Sigmoid colon (tissue), 7 donors: ENCODE data around the gene NPAS4. TPM values are rescaled to one million over a fixed set of nuclear protein-coding genes. Genes with fewer than 3 reads are reported as not detected.

Experiments
- DNase-seq: peaks from one replicate; pipeline ENCODE4 v3.0.0-alpha.2; 2019
- H3K27ac ChIP-seq, 4 donors: fragments of 200-600 bp; sonication (generic); one replicate each; pipeline ENCODE4 v1.5.1; 2016 to 2019; ENCODE audit warnings: mild to moderate bottlenecking in 1 of 4
- H3K27me3 ChIP-seq, 3 donors: fragments of 200-600 bp; sonication (generic); one replicate each; pipeline ENCODE4 v1.5.1; 2019; ENCODE audit warnings: mild to moderate bottlenecking in 1 of 3
- H3K36me3 ChIP-seq, 4 donors: fragments of 200-600 bp; sonication (generic); one replicate each; pipeline ENCODE4 v1.5.1; 2016 to 2019
- H3K4me1 ChIP-seq, 4 donors: fragments of 200-600 bp; sonication (generic); one replicate each; pipeline ENCODE4 v1.5.1; 2017 to 2019
- H3K4me3 ChIP-seq, 4 donors: fragments of 200-600 bp; sonication (generic); one replicate each; pipeline ENCODE4 v1.5.1; 2017 to 2019; ENCODE audit warnings: mild to moderate bottlenecking in 2 of 4, moderate library complexity in 1 of 4
- H3K9me3 ChIP-seq, 4 donors: fragments of 200-600 bp in 3 of 4; sonication (generic) in 3 of 4; one replicate each; pipeline versions ENCODE4 v1.5.1 to v1.6.1; 2013 to 2019
- CTCF ChIP-seq, 4 experiments: fragments of 450-650 bp in 3 of 4; fragments of 200-600 bp in 1 of 4; IDR thresholded peaks; one replicate each; pipeline ENCODE4 v1.5.1; 2016 to 2019; ENCODE audit warnings: antibody characterized with exemption in 4 of 4, mild to moderate bottlenecking in 3 of 4, moderate library complexity in 2 of 4
- EP300 ChIP-seq, 4 donors: sonication (generic); formaldehyde crosslinking; IDR thresholded peaks; one replicate each; pipeline ENCODE4 v1.6.1; 2017; ENCODE audit warnings: antibody characterized with exemption in 4 of 4
- POLR2A ChIP-seq, 2 donors: fragments of 450-650 bp; IDR thresholded peaks; one replicate each; pipeline ENCODE4 v1.6.1; 2016; ENCODE audit warnings: antibody characterized with exemption in 2 of 2, mild to moderate bottlenecking in 2 of 2, moderate library complexity in 2 of 2
- POLR2AphosphoS5 ChIP-seq, 4 donors: sonication (generic); formaldehyde crosslinking; IDR thresholded peaks; one replicate each; pipeline ENCODE4 v1.6.1; 2017; ENCODE audit warnings: antibody characterized with exemption in 4 of 4
- WGBS, 2 donors: extraction: QIAGEN DNeasy Blood & Tissue Kit; methylation state at CpG; one replicate each; pipeline ENCODE4 v1.1.7; 2013; 5-methylcytosine and 5-hydroxymethylcytosine counted together
- intact Hi-C: fragments of 100-400 bp; cut with DNase I; formaldehyde crosslinking; loops from one replicate; pipeline ENCODE4 v1.15.1; 2023
- polyA plus RNA-seq, 3 donors: library from polyadenylated mRNA; stranded (reverse); fragments of 200-250 nt; gene quantifications; one replicate each; pipeline ENCODE4 v1.2.3, GENCODE V29; 2013
- total RNA-seq, 4 donors: library from RNA; depleted of rRNA; stranded (reverse); fragments of >200 nt; gene quantifications; one replicate each; pipeline ENCODE4 v1.1.0, GENCODE V29; 2016
- donor health status: healthy with polysubstance abuse.
- donor health status: Bipolar disorder and iron deficiency.
- donor health status: healthy.

The NPAS4 gene
- total and polyA plus RNA-seq, 7 donors: 0.19 to 2.5 (median 0.71) TPM; not detected in 2

- Histone ChIP-seq H3K4me3 (no peak overlapping the region), H3K9me3 (no peaks in the 10 kb centered on the region), H3K4me1 (no peaks in the 10 kb centered on the region), H3K27me3 (no peaks in the 10 kb centered on the region), H3K27ac (no peak overlapping the region), H3K36me3 (no peaks in the 10 kb centered on the region)
- intact Hi-C loops: no loop called here
- 33 to 36% methylated on average over 6 of the region's 6 CpGs for WGBS, 2 donors
- TF ChIP-seq POLR2A (IDR thresholded peaks at IDR 0.05): no peak
- TF ChIP-seq CTCF (IDR thresholded peaks at IDR 0.05): no peak
- no peak for TF ChIP-seq POLR2AphosphoS5 (IDR thresholded peaks at IDR 0.05)
- no peak for TF ChIP-seq EP300 (IDR thresholded peaks at IDR 0.05)
- DNase-seq: no peak
Observed at GRCh38 chr11:66454247-66454646, 33.4 kb downstream of the NPAS4 start.

- Histone ChIP-seq H3K9me3 (no peaks in the 10 kb centered on the region), H3K4me1 (no peaks in the 10 kb centered on the region), H3K36me3 (no peaks in the 10 kb centered on the region), H3K4me3 (no peak overlapping the region), H3K27me3 (no peaks in the 10 kb centered on the region), H3K27ac (no peak overlapping the region)
- DNase-seq: no peak
- intact Hi-C loops: no loop called here
- WGBS, 2 donors: 52 to 55% methylated on average over 3 of the region's 3 CpGs
- TF ChIP-seq POLR2A (IDR thresholded peaks at IDR 0.05) (no peak), EP300 (IDR thresholded peaks at IDR 0.05) (no peak), CTCF (IDR thresholded peaks at IDR 0.05) (no peak), POLR2AphosphoS5 (IDR thresholded peaks at IDR 0.05) (no peak)
Observed at GRCh38 chr11:66454828-66455227, 34.0 kb downstream of the NPAS4 start.

- H3K4me3 ChIP-seq: no peak overlapping the region
- no peak for TF ChIP-seq EP300 (IDR thresholded peaks at IDR 0.05)
- TF ChIP-seq POLR2AphosphoS5 (IDR thresholded peaks at IDR 0.05): no peak
- TF ChIP-seq CTCF (IDR thresholded peaks at IDR 0.05): no peak
- no peak overlapping the region for H3K27ac ChIP-seq
- H3K36me3 ChIP-seq: no peaks in the 10 kb centered on the region
- no peak for DNase-seq
- intact Hi-C loops: no loop called here
- H3K4me1 ChIP-seq: no peaks in the 10 kb centered on the region
- no peaks in the 10 kb centered on the region for H3K9me3 ChIP-seq
- no peaks in the 10 kb centered on the region for H3K27me3 ChIP-seq
- WGBS, 2 donors: 76 to 83% methylated on average over 6 of the region's 6 CpGs
Observed at GRCh38 chr11:66457826-66458225, 37.0 kb downstream of the NPAS4 start.

- H3K4me1 ChIP-seq: no peaks in the 10 kb centered on the region
- TF ChIP-seq POLR2AphosphoS5 (IDR thresholded peaks at IDR 0.05): no peak
- no peak for TF ChIP-seq CTCF (IDR thresholded peaks at IDR 0.05)
- no peak for TF ChIP-seq EP300 (IDR thresholded peaks at IDR 0.05)
- no peak for TF ChIP-seq POLR2A (IDR thresholded peaks at IDR 0.05)
- intact Hi-C loops: no loop called here
- H3K36me3 ChIP-seq: no peaks in the 10 kb centered on the region
- no peaks in the 10 kb centered on the region for H3K9me3 ChIP-seq
- no peaks in the 10 kb centered on the region for H3K27me3 ChIP-seq
- WGBS, 2 donors: 51 to 74% methylated on average over 5 of the region's 5 CpGs
- no peak overlapping the region for H3K4me3 ChIP-seq
- H3K27ac ChIP-seq: no peak overlapping the region
- no peak for DNase-seq
Observed at GRCh38 chr11:66459138-66459778, 38.4 kb downstream of the NPAS4 start.

- Histone ChIP-seq H3K4me1 (peaks cover 0 to 12% (median 6%) of the 10 kb centered on the region in 4 donors), H3K27ac (no peak overlapping the region), H3K36me3 (no peaks in the 10 kb centered on the region), H3K4me3 (no peak overlapping the region), H3K27me3 (no peaks in the 10 kb centered on the region), H3K9me3 (no peaks in the 10 kb centered on the region)
- no peak for TF ChIP-seq POLR2AphosphoS5 (IDR thresholded peaks at IDR 0.05)
- no peak for TF ChIP-seq CTCF (IDR thresholded peaks at IDR 0.05)
- TF ChIP-seq EP300 (IDR thresholded peaks at IDR 0.05): no peak
- no peak for TF ChIP-seq POLR2A (IDR thresholded peaks at IDR 0.05)
- DNase-seq: no peak
- intact Hi-C loops: no loop called here
Observed at GRCh38 chr11:66462010-66462409, 41.2 kb downstream of the NPAS4 start.
